Osteocyte (in vitro differentiated cells): ENCODE measurements around the gene QRICH2. TPM values are rescaled to one million over a fixed set of nuclear protein-coding genes. Genes with fewer than 3 reads are reported as not detected.

Experiments used
- DNase-seq: peaks from one replicate; pipeline ENCODE4 v3.0.0; 2021; ENCODE audit warnings: mixed read lengths; ENCODE audit not compliant: unreplicated experiment; ENCODE audit errors: extremely low spot score
- H3K27ac Mint-ChIP-seq: one replicate; pipeline ENCODE4 v1.8.0; 2021; ENCODE audit warnings: mild to moderate bottlenecking, mixed read lengths; ENCODE audit not compliant: unreplicated experiment
- H3K27me3 Mint-ChIP-seq: one replicate; pipeline ENCODE4 v1.8.0; 2021; ENCODE audit warnings: mixed read lengths; ENCODE audit not compliant: unreplicated experiment
- H3K36me3 Mint-ChIP-seq: one replicate; pipeline ENCODE4 v1.8.0; 2021; ENCODE audit warnings: mixed read lengths; ENCODE audit not compliant: unreplicated experiment
- H3K4me1 Mint-ChIP-seq: one replicate; pipeline ENCODE4 v1.8.0; 2021; ENCODE audit warnings: mixed read lengths; ENCODE audit not compliant: unreplicated experiment
- H3K4me3 Mint-ChIP-seq: one replicate; pipeline ENCODE4 v1.8.0; 2021; ENCODE audit warnings: mild to moderate bottlenecking, moderate library complexity, mixed read lengths; ENCODE audit not compliant: unreplicated experiment
- H3K9me3 Mint-ChIP-seq: one replicate; pipeline ENCODE4 v1.8.0; 2021; ENCODE audit warnings: mixed read lengths; ENCODE audit not compliant: unreplicated experiment
- CTCF ChIP-seq: fragments of 200-600 bp; sonication (generic); IDR thresholded peaks from 2 replicates; pipeline ENCODE4 v1.5.0; 2021; ENCODE audit warnings: antibody characterized with exemption, mild to moderate bottlenecking, moderate library complexity
- long read RNA-seq: library from polyadenylated mRNA; unstranded; transcript quantifications from one replicate; pipeline ENCODE4 v2.0.0, GENCODE V29; 2021
- total RNA-seq: library from RNA; stranded (reverse); gene quantifications from 2 replicates; pipeline ENCODE4 v1.2.1, GENCODE V29; 2021

Gene QRICH2
- total RNA-seq, result 6.3 and 7.3 TPM in 2 replicates
- long read RNA-seq, result 0 reads

GRCh38 chr17:76307966-76308338 lies at the start of gene QRICH2:
QRICH2 (minus strand) TSS chr17:76308276; CDS start chr17:76307998, 278 bp downstream.
- peaks cover 3% of the 10 kb centered on the region for H3K4me1 Mint-ChIP-seq
- H3K27me3 Mint-ChIP-seq, result no peaks in the 10 kb centered on the region
- DNase-seq, result peak; percentile 85
- H3K4me3 Mint-ChIP-seq, result no peak within 1 kb of the TSS
- peaks cover 24% of the 10 kb centered on the region for H3K36me3 Mint-ChIP-seq
- no peak for TF ChIP-seq CTCF
- H3K9me3 Mint-ChIP-seq, result no peaks in the 10 kb centered on the region
- H3K27ac Mint-ChIP-seq, result no peak within 1 kb of the TSS

- no peaks in the 10 kb centered on the region for H3K9me3 Mint-ChIP-seq
- H3K4me3 Mint-ChIP-seq, result no peak overlapping the region
Measured at GRCh38 chr17:76357597-76358158, 49.6 kb upstream of the QRICH2 start.

GRCh38 chr17:76356803-76357456 lies 48.9 kb upstream of the QRICH2 start:
- DNase-seq, result no peak
- no peaks in the 10 kb centered on the region for H3K36me3 Mint-ChIP-seq
- no peak overlapping the region for H3K27ac Mint-ChIP-seq
- peaks cover 32% of the 10 kb centered on the region for H3K4me1 Mint-ChIP-seq
- no peaks in the 10 kb centered on the region for H3K27me3 Mint-ChIP-seq
- H3K4me3 Mint-ChIP-seq, result no peak overlapping the region
- no peak for TF ChIP-seq CTCF
- H3K9me3 Mint-ChIP-seq, result no peaks in the 10 kb centered on the region

More at GRCh38 chr17:76357597-76358158, 49.6 kb upstream of the QRICH2 start:
- no peak for TF ChIP-seq CTCF
- Mint-ChIP-seq H3K27me3 (no peaks in the 10 kb centered on the region), H3K4me1 (peaks cover 30% of the 10 kb centered on the region), H3K27ac (no peak overlapping the region), H3K36me3 (no peaks in the 10 kb centered on the region)
- DNase-seq, result no peak

GRCh38 chr17:76354747-76355310 lies 46.8 kb upstream of the QRICH2 start:
- no peaks in the 10 kb centered on the region for H3K27me3 Mint-ChIP-seq
- no peaks in the 10 kb centered on the region for H3K36me3 Mint-ChIP-seq
- H3K9me3 Mint-ChIP-seq, result no peaks in the 10 kb centered on the region
- TF ChIP-seq CTCF, result no peak
- H3K4me3 Mint-ChIP-seq, result peak overlapping the region; percentile 56
- no peak overlapping the region for H3K27ac Mint-ChIP-seq
- DNase-seq, result no peak
- peaks cover 29% of the 10 kb centered on the region for H3K4me1 Mint-ChIP-seq

GRCh38 chr17:76354317-76354729 lies 46.2 kb upstream of the QRICH2 start:
- Mint-ChIP-seq H3K9me3 (no peaks in the 10 kb centered on the region), H3K27me3 (no peaks in the 10 kb centered on the region), H3K36me3 (no peaks in the 10 kb centered on the region), H3K4me3 (peak overlapping the region; percentile 93), H3K4me1 (peaks cover 29% of the 10 kb centered on the region), H3K27ac (peak overlapping the region; percentile 99)
- no peak for DNase-seq
- no peak for TF ChIP-seq CTCF
